ENCODE measurements around the gene OLA1. TPM values are rescaled to one million over a fixed set of nuclear protein-coding genes. Genes with fewer than 3 reads are reported as not detected.
A peak's percentile ranks its signal among the peaks of the same experiment; 100 is the strongest.

The OLA1 gene
- total RNA-seq, 1 donor from 2014 or later, result 43.6 TPM

DNA sequence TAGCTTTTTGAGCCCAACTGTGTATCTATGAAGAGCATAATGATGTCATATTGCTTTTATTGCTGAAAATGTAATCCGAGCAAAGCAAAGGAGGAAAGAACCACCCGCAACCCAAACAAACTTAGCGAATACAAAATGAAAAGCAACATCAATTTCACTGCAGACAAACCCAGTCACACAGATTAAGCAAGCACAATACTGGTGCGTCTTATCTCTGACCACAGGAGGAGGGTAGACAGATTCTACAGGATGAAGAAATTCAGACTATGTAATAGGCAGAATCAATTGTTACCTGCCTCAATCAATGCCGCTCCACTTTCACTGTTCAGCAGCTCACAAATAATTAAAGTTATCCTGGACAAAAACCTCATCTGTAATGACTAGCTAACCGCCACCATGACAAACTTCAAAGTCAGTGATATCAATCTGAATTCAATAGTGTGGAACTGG, 167.6 kb downstream of the OLA1 start:
- intact Hi-C loops (cut with DNase I), result no loop called here
- no peak for DNase-seq (ENCODE audit: low spot score)
- ATAC-seq, result no peak

DNA sequence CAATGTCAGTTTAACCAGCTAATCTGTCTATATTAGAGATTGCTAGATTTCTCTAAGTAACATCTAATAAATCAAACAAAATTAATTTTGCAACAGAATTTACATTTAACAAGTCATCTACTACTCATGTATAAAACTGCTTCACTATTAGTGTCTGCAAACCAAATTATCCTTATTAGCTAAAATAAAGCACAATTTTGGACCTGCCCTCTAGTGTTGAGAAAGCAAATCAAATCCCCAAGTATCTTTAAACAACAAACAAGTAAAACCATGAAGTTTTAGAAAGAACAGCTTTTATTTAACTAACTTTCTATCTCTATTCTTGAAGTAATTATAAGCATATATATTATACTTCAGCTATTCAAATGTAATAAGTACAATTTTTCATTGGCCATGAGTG, 170.1 kb downstream of the OLA1 start:
- DNase-seq (ENCODE audit: low spot score) (no peak), ATAC-seq (no peak)
- intact Hi-C loops (cut with DNase I), result no loop called here

DNA sequence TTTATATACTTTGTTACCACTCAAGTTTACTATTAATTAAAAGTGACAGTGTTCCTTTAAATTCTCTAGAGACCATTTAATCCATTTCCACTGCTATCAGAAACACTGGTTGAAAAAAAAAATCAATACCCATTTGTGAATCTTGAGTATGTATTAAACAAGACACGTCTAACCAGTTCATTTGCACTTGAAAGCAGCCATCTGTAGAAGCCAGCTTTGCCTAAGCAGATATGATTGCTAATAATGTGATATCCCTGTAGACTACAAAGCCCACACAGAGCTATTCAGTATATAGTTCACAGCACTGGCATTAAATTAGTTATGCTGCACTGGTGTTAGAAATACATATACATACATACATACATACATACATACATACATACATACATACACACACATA, 171.4 kb downstream of the OLA1 start:
- intact Hi-C loops (cut with DNase I), result no loop called here
- ATAC-seq, result no peak
- DNase-seq (ENCODE audit: low spot score), result no peak

DNA sequence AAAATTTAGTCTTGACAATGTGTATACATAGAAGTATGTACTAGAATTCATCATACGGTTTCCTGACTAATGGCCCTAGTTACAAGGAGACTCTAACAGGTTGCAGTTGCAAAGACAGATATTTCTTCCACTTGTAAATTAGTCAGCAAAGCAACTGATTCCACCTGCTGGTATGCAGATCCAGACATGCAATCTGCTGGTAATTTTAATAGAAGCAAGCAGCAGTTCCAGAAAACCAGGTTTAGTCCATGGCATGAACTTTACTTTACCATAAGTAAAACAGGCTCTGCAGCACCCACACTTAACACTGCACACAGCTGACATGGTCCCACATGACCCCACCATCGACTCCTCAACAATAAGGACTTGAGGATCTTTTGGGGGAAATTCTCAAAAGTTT, 172.3 kb downstream of the OLA1 start:
- intact Hi-C loops (cut with DNase I), result no loop called here

DNA sequence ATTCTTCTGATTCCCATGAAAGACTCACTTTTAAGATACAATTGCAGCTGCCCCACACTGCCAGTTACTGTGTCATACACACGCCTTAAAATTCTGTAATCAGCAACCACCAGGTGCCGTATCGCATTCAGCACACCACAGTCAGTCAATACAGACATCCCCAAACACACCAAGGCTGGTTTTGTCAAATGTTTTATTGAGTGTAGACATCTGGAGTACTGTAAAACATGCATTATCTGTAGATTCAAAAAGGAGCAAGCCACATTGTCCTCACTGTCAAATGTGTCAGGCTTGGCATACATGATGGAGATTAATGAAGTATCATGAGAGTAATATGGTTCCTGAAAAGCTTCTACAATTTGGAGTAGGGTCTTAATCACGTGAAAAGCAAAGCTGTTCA, 173.5 kb downstream of the OLA1 start:
- ATAC-seq (no peak), DNase-seq (ENCODE audit: low spot score) (no peak)
- intact Hi-C loops (cut with DNase I), result no loop called here

More for the DNA sequence above, 172.3 kb downstream of the OLA1 start:
- ATAC-seq (no peak), DNase-seq (ENCODE audit: low spot score) (no peak)

DNA sequence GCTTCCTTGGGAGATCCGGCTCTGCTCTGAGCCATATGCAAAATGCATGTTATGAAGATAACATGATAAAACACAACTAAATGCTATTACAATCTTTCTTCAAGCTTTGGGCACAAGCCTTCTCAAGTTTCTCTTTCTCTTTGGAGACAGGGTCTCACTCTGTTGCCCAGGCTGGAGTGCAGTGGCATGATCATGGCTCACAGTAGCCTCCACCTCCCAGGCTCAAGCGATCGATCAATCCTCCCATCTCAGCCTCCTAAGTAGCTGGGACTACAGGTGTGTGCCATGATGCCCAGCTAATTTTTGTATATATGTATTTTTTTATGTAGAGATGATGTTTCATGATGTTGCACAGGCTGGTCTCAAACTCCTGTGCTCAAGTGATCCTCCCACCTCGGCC, 175.5 kb downstream of the OLA1 start:
- no peak for ATAC-seq
- DNase-seq (ENCODE audit: low spot score), result no peak
- intact Hi-C loops (cut with DNase I), result no loop called here

DNA sequence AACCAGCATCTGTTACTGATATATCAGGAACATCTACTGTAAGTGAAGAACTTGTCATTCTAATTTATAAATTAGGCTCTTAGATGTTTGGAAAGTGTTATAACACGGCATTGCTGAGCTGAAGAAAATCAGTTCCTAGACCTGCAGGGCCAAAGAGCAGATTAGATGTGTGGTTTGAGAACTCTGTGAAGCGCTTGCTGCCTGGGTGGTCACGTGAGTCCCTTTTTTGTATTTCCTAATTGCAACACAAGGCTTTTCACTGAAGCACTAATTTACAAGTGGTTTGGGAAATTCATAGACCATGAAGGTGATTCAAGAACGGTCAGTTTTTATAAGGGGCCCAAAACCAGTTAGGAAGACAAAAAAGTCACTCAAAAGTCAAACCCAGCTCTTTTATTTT, 176.3 kb downstream of the OLA1 start:
- ATAC-seq (no peak), DNase-seq (ENCODE audit: low spot score) (no peak)
- intact Hi-C loops (cut with DNase I), result no loop called here

DNA sequence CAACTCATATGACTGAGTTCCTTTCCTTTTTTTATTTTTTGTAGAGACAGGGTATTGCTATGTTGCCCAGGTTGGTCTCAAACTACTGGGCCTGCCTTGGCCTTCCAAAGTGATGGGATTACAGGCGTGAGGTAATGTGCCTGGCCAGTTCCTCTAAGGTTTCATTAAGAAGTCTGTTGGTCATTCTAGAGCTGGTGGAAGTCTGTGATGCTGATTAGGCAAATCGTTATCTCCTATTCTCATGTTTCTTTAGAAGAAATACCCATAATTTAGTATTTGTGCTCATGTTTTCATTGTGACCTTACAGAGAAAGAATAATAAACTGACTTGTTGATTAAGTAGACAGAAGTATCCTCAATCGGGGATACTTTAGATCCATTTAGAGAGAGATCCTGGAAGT, 177.0 kb downstream of the OLA1 start:
- intact Hi-C loops (cut with DNase I), result no loop called here

DNA sequence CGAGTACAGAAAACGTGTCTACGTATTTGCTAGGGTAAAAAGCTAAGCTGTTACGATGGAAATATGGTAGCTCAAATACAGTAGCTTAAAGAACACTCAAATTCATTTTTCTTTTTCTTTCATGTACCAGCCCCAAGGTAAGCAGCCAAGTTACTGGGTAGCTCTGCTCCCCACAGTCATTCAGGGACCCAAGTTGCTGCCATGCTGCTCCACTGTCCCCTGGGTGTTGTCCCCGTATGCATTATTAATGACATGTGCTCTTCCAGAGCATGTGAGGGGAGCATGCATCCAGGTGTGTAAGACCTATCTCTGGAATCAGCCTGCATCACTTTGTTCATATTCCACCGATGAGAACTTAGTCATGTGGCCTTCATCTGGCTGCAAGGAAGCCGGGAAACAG, 178.1 kb downstream of the OLA1 start:
- DNase-seq (ENCODE audit: low spot score), result no peak
- intact Hi-C loops (cut with DNase I), result no loop called here

More for the DNA sequence above, 177.0 kb downstream of the OLA1 start:
- DNase-seq (ENCODE audit: low spot score) (no peak), ATAC-seq (no peak)

DNA sequence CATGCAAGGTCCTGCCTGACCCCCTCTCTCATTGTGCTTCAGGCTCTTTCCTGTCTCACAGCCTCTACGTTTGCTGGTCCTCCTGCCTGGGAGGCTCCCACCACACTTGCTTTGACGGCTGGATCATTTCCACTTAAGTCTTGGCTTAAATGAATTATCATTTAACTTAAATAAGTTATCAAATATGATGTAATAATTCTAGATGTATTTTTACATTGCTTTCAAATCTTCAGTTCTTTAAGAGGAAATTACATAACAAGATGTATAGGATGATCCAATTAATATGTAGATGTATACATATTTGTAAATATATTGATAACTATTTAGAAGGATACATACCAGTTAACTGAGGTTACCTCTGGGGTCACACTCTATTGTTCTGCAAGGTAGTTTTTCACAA, 180.5 kb downstream of the OLA1 start:
- no peak for DNase-seq (ENCODE audit: low spot score)
- no peak for ATAC-seq
- intact Hi-C loops (cut with DNase I), result no loop called here

More for the DNA sequence above, 178.1 kb downstream of the OLA1 start:
- no peak for ATAC-seq

DNA sequence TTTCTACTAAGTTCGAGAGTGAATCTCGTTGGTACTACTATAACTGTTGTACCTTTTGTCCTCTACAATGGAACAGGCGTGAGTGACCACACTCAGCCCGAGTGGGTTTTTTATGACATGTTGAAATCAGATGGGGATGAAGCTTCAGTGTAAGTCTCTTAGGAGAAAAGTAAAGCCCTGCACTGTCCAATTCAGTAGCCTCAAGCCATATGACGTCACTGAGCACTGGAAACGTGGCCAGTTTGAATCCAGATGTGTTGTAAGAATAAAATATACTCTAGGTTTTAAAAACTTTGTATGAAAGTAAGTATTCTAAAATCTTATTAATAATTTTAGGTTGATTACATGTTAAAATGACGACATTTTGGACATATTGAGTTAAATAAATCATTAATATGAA, 181.5 kb downstream of the OLA1 start:
- intact Hi-C loops (cut with DNase I), result no loop called here
- ATAC-seq, result no peak
- no peak for DNase-seq (ENCODE audit: low spot score)

DNA sequence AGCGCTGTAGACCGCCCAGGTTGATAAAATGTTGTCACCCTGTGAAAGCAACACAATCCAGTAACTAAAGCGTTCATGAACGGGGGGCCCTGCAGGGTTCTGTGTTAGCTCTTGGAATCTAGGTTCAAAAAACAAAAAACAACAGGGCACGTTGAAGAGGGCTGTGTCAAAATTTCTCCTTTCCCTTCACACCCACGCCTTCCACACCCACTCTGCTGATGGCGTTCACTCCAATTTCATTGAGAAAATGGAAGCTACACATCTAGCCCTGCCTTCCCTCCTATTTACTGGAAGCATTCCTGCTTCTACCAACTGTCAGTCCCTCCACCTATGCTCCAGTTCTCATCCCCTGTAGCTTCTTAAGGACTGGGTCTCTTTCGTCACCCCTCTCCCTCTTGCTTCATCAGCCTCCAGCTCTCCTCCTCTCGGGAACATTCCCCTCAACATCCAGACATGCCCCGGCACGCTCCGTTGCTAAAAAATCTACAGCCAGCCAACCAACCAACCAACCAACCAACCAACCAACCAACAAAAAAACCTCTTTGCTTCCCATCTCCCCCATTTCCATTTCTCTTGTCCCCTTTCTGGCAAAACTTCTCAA, 184.7 kb downstream of the OLA1 start:
- intact Hi-C loops (cut with DNase I), result no loop called here
- DNase-seq (ENCODE audit: low spot score) (no peak), ATAC-seq (no peak)

DNA sequence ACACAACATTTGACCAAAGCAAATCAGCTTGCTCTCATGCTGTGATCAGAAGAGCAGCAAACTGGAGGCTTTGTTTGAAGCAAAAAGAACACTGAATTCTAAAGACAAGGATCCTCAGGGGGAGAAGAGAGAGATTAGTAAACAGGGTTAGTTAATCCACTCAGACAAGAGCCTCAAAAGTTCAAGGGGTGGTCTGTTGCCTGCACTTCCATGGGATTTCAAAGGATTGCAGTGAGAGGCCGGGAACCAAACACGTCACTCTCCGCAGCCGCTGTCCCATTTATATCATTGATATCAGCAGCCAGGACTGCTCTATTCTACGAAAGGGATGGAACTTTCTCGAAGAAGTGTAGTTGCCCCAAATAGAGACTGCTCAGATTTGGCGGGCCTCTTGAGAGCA, 185.4 kb downstream of the OLA1 start:
- ATAC-seq (peak; percentile 70), DNase-seq (ENCODE audit: low spot score) (no peak)
- intact Hi-C loops (cut with DNase I), result no loop called here

DNA sequence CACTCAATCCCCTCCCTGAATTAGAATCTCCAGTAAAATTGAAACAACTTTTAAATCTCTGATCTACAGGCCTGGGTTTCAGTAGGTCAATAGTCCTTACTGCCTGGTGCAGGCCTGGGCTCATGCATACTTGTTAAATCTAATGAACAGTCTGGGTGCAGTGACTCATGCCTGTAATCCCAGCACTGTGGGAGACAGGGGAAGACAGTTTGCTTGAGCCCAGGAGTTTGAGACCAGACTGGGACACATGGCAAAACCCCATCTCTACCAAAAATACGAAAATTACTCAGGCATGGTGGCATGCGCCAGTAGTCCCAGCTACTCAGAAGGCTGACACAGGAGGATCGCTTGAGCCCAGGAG, 188.5 kb downstream of the OLA1 start:
- ATAC-seq, result no peak
- DNase-seq (ENCODE audit: low spot score), result no peak
- intact Hi-C loops (cut with DNase I), result no loop called here

DNA sequence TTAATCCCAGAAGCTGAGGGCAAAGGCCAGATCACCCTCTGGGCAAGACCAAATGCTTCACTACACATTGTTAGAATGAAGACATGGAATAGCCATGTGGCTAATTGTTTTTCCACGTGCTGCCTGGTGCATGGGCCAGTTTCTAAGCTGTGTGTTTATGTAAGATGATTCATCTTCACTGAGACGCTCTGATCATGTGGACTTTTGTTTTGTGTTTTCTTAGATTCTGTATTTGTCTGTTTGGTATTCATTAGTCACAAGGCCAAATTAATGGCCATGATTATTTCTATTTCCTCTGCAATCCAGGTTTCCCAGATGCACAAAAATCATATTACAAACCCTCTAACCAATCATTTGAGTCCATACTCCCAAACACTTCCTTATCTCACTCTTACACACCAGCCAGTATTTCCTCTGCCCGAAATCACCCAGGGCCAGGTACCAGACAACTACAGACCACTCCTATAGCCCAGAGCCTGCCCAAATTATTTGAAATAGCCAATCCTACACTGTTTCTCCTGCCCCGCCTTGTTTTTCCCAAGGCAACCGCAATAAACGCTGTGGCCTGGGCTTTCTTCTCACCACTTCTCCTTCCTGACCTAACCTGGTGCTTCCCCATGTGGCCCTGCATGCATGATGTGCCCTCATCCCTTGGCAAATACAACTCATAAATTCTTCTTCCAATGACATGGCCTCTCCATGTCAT, 189.0 kb downstream of the OLA1 start:
- intact Hi-C loops (cut with DNase I), result no loop called here
- ATAC-seq, result peak; percentile 32
- no peak for DNase-seq (ENCODE audit: low spot score)

DNA sequence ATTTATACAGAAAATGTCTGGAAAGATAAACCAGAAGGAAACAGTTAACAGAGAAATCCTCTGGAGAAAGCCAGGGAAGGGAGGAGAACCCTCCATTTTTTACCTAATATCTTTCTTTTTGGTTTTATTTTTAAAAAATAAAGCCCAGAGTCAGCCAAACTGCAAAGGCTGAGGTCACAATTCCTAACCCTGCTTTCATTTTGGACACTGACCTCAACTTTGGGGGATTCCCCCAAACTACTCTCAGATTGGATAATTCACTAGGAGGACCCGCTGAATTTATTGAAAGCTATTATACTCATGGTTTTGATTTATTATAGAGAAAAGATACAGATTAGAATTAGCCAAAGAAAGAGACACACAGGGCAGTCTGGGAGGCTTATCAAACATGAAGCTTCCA, 189.9 kb downstream of the OLA1 start:
- ATAC-seq, result no peak
- intact Hi-C loops (cut with DNase I), result no loop called here

DNA sequence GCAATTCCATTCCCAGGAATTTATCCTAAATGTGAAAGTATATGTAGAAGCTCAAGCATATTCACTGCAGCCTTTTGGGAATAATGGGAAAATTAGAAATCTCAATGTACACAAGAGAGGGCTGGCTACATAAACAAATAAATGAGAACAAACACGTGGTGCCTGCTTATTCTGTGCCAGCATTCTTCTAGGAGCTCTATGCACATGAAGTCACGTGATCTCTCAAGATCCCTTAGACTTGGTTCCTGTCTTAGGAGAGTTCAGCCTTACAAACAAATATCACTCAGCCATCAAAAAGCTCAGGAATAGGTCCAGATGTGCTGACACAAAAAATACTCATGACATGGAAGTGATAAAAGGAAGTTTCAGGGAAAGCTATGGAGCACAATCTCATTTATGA, 190.3 kb downstream of the OLA1 start:
- intact Hi-C loops (cut with DNase I), result no loop called here
- no peak for ATAC-seq
- no peak for DNase-seq (ENCODE audit: low spot score)

More for the DNA sequence above, 189.9 kb downstream of the OLA1 start:
- no peak for DNase-seq (ENCODE audit: low spot score)

DNA sequence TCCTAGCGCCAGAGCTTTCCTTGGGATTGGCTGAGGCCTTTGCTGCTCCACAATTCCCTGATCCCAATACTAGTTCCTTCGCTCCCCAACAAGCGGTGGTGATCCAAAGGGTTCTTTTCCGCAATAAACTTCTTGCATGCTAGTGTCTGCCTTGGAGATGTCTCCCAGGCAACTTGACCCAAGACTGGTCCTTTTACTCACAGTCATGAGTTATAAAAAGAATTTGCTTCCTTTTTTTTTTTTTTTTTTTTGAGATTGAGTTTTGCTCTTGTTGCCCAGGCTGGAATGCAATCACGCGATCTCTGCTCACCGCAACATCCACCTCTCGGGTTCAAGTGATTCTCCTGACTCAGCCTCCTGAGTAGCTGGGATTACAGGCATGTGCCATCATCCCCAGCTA, 193.4 kb downstream of the OLA1 start:
- ATAC-seq, result no peak
- intact Hi-C loops (cut with DNase I), result no loop called here
- DNase-seq (ENCODE audit: low spot score), result no peak

DNA sequence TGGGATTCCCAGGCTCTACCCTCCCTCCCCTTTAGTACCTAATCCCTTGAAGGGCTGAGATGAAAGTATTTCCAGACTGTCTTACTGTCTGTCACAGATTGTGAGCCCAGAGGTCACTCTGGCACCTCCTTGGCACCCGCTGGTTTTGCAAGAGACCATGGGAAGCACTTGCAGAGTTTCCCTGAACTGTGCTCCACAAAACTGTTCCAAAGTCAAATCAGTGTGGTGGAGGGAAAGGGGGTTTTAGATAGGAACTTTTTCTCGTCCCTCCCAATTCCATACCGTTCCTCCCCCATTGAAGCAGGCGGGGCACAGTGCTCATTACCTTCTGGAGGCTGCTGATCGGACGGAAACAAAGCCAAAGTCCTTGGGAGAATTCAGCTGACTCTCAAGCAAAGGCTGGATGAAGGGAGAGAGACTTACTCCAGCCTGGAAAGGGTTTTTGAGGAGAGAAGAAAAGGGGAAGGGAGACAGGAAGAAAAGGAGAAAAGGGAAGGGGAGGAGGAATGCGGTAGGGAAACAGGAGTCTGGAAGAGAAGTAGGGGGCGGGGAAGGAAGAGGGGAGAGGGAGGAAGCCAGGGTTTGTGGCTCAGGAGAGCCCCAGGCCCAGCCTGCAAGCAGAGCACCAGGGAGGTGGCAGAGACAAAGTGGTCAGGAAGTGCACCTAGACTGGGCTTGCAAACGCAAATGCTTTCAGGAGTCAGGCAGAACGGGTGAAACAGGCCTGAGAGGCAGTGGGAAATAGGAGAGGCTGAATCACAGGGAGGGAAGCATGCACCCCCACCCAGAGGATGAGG, 194.8 kb downstream of the OLA1 start:
- intact Hi-C loops (cut with DNase I), result no loop called here
- DNase-seq (ENCODE audit: low spot score), result no peak
- peak; percentile 25 for ATAC-seq

DNA sequence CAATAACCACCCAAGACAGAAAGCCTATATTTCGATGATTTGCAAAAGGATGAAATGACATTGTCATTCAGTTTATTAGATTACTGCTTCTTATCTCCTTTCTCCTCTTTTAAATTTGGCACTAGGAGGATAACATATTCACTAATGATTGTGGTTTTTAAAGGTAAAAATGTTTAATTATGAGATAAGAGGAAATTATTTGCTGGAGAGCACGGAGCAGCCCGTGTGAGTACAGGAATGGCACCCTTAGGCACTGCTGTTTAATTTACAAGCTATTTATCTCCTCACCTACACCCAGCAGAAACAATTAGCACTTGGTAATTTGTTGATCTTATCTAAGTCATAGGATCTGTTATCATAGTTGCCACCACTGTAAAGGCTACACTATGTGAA, 195.8 kb downstream of the OLA1 start:
- intact Hi-C loops (cut with DNase I), result no loop called here
- DNase-seq (ENCODE audit: low spot score), result no peak
- ATAC-seq, result no peak
